ENCODE data around the gene TTC33.
"Not testable (repeated sequence)": the region's sequence is repeated elsewhere in the genome, so short reads cannot be mapped to it uniquely, and the experiment has no call there.

Gene TTC33

GRCh38 chr5:40679148-40679912 is 76.4 kb downstream of the TTC33 start:
- DNase-seq (ENCODE audit: low spot score) = peak; percentile 81

- DNase-seq (ENCODE audit: low spot score) = no peak
Observed at GRCh38 chr5:40678460-40679147, 77.2 kb downstream of the TTC33 start.

- DNase-seq (ENCODE audit: low spot score) = no peak
Observed at GRCh38 chr5:40678026-40678425, 77.7 kb downstream of the TTC33 start.

- no peak for DNase-seq (ENCODE audit: low spot score)
Observed at GRCh38 chr5:40677456-40677855, 78.3 kb downstream of the TTC33 start.

GRCh38 chr5:40676613-40677343 is 79.0 kb downstream of the TTC33 start:
- DNase-seq (ENCODE audit: low spot score) = no peak

GRCh38 chr5:40675396-40676133 is 80.2 kb downstream of the TTC33 start:
- no peak for DNase-seq (ENCODE audit: low spot score)

GRCh38 chr5:40674661-40675235 is 81.0 kb downstream of the TTC33 start:
- no peak for DNase-seq (ENCODE audit: low spot score)

GRCh38 chr5:40672425-40672824 is 83.3 kb downstream of the TTC33 start:
- no peak for DNase-seq (ENCODE audit: low spot score)

- no peak for DNase-seq (ENCODE audit: low spot score)
Observed at GRCh38 chr5:40669606-40670390, 86.0 kb downstream of the TTC33 start.

GRCh38 chr5:40667161-40667663 is 88.5 kb downstream of the TTC33 start:
- no peak for DNase-seq (ENCODE audit: low spot score)

- no peak for DNase-seq (ENCODE audit: low spot score)
Observed at GRCh38 chr5:40666657-40667056, 89.1 kb downstream of the TTC33 start.

GRCh38 chr5:40665635-40666298 is 90.0 kb downstream of the TTC33 start:
- DNase-seq (ENCODE audit: low spot score) = no peak

GRCh38 chr5:40660751-40661150 is 95.0 kb downstream of the TTC33 start:
- DNase-seq (ENCODE audit: low spot score) = no peak

- no peak for DNase-seq (ENCODE audit: low spot score)
Observed at GRCh38 chr5:40656766-40657165, 99.0 kb downstream of the TTC33 start.

GRCh38 chr5:40656091-40656490 is 99.7 kb downstream of the TTC33 start:
- not testable (repeated sequence) for DNase-seq (ENCODE audit: low spot score)

- DNase-seq (ENCODE audit: low spot score) = no peak
Observed at GRCh38 chr5:40655138-40655537, 100.6 kb downstream of the TTC33 start.

GRCh38 chr5:40654377-40654991 is 101.3 kb downstream of the TTC33 start:
- DNase-seq (ENCODE audit: low spot score) = no peak

GRCh38 chr5:40653221-40654022 is 102.3 kb downstream of the TTC33 start:
- no peak for DNase-seq (ENCODE audit: low spot score)
